ENCODE data around the gene TAF4. TPM values are rescaled to one million over a fixed set of nuclear protein-coding genes. Genes with fewer than 3 reads are reported as not detected.

Gene TAF4
- 19.4 and 20.1 TPM in 2 replicates for total RNA-seq (2014; rRNA removed; shearing (Covaris generic))

GRCh38 chr20:62065674-62066338 lies at the start of gene TAF4:
Gene TAF4 (minus strand): TSS chr20:62065881. CDS start chr20:62065810, 71 bp downstream.
- H3K4me3 ChIP-seq: peak within 1 kb of the TSS; percentile 97
- no peaks in the 10 kb centered on the region for H3K9me3 ChIP-seq (replicated peaks)
- H3K27ac ChIP-seq: peak within 1 kb of the TSS; percentile 63
- H3K27me3 ChIP-seq: no peaks in the 10 kb centered on the region
- H3K36me3 ChIP-seq: no peaks in the 10 kb centered on the region; the same call in 1 of the 2 replicates
- DNase-seq: peak; percentile 87 to 91
- H3K4me1 ChIP-seq: no peaks in the 10 kb centered on the region

- Histone ChIP-seq H3K27ac (no peak overlapping the region), H3K36me3 (no peaks in the 10 kb centered on the region), H3K9me3 (replicated peaks) (peaks cover 18% of the 10 kb centered on the region), H3K27me3 (no peaks in the 10 kb centered on the region; the same call in 1 of the 2 replicates), H3K4me3 (no peak overlapping the region), H3K4me1 (no peaks in the 10 kb centered on the region)
- no peak for DNase-seq
Observed at GRCh38 chr20:62114894-62115293, 49.2 kb upstream of the TAF4 start.

- Histone ChIP-seq H3K4me3 (no peak overlapping the region), H3K4me1 (no peaks in the 10 kb centered on the region), H3K36me3 (no peaks in the 10 kb centered on the region), H3K27ac (no peak overlapping the region), H3K9me3 (replicated peaks) (peaks cover 34% of the 10 kb centered on the region), H3K27me3 (no peaks in the 10 kb centered on the region)
- no peak for DNase-seq
Observed at GRCh38 chr20:62112368-62112767, 46.7 kb upstream of the TAF4 start.

- no peak overlapping the region for H3K27ac ChIP-seq
- DNase-seq: no peak
- no peaks in the 10 kb centered on the region for H3K27me3 ChIP-seq
- H3K36me3 ChIP-seq: no peaks in the 10 kb centered on the region
- H3K4me1 ChIP-seq: no peaks in the 10 kb centered on the region
- H3K4me3 ChIP-seq: no peak overlapping the region
- H3K9me3 ChIP-seq (replicated peaks): peaks cover 35% of the 10 kb centered on the region
Observed at GRCh38 chr20:62111148-62111547, 45.5 kb upstream of the TAF4 start.

- Histone ChIP-seq H3K36me3 (no peaks in the 10 kb centered on the region), H3K27me3 (no peaks in the 10 kb centered on the region), H3K9me3 (replicated peaks) (peaks cover 28% of the 10 kb centered on the region), H3K4me3 (no peak overlapping the region), H3K4me1 (no peaks in the 10 kb centered on the region), H3K27ac (no peak overlapping the region)
- DNase-seq: no peak
Observed at GRCh38 chr20:62105592-62105991, 39.9 kb upstream of the TAF4 start.

GRCh38 chr20:62104791-62105345 lies 39.2 kb upstream of the TAF4 start:
- H3K27ac ChIP-seq: no peak overlapping the region
- H3K27me3 ChIP-seq: no peaks in the 10 kb centered on the region
- H3K4me1 ChIP-seq: no peaks in the 10 kb centered on the region
- peaks cover 24% of the 10 kb centered on the region for H3K9me3 ChIP-seq (replicated peaks)
- no peaks in the 10 kb centered on the region for H3K36me3 ChIP-seq
- no peak for DNase-seq
- no peak overlapping the region for H3K4me3 ChIP-seq

- no peaks in the 10 kb centered on the region for H3K36me3 ChIP-seq
- no peak for DNase-seq
- H3K9me3 ChIP-seq (replicated peaks): peaks cover 21% of the 10 kb centered on the region
- H3K4me3 ChIP-seq: no peak overlapping the region
- H3K27me3 ChIP-seq: no peaks in the 10 kb centered on the region
- no peak overlapping the region for H3K27ac ChIP-seq
- H3K4me1 ChIP-seq: no peaks in the 10 kb centered on the region
Observed at GRCh38 chr20:62104234-62104789, 38.6 kb upstream of the TAF4 start.

- H3K4me3 ChIP-seq: no peak overlapping the region
- H3K27ac ChIP-seq: no peak overlapping the region
- no peaks in the 10 kb centered on the region for H3K27me3 ChIP-seq
- H3K4me1 ChIP-seq: no peaks in the 10 kb centered on the region
- peaks cover 15% of the 10 kb centered on the region; the same call in 1 of the 2 replicates for H3K9me3 ChIP-seq (replicated peaks)
- H3K36me3 ChIP-seq: no peaks in the 10 kb centered on the region
- no peak for DNase-seq
Observed at GRCh38 chr20:62103508-62104233, 38.0 kb upstream of the TAF4 start.

GRCh38 chr20:62101078-62101477 lies 35.4 kb upstream of the TAF4 start:
- DNase-seq: no peak

GRCh38 chr20:62097881-62098407 lies 32.3 kb upstream of the TAF4 start:
- Histone ChIP-seq H3K4me1 (no peaks in the 10 kb centered on the region), H3K4me3 (no peak overlapping the region), H3K27ac (no peak overlapping the region), H3K9me3 (replicated peaks) (peaks cover 4% of the 10 kb centered on the region), H3K27me3 (no peaks in the 10 kb centered on the region), H3K36me3 (no peaks in the 10 kb centered on the region)
- DNase-seq: no peak

More at GRCh38 chr20:62101078-62101477, 35.4 kb upstream of the TAF4 start:
- no peaks in the 10 kb centered on the region for H3K4me1 ChIP-seq
- H3K4me3 ChIP-seq: no peak overlapping the region
- H3K36me3 ChIP-seq: no peaks in the 10 kb centered on the region
- no peaks in the 10 kb centered on the region for H3K27me3 ChIP-seq
- H3K9me3 ChIP-seq (replicated peaks): peaks cover 7% of the 10 kb centered on the region; the same call in 1 of the 2 replicates
- H3K27ac ChIP-seq: no peak overlapping the region

GRCh38 chr20:62096421-62097380 lies 31.0 kb upstream of the TAF4 start:
- H3K27me3 ChIP-seq: peaks cover 5% of the 10 kb centered on the region; the same call in 1 of the 2 replicates
- no peak overlapping the region for H3K4me3 ChIP-seq
- no peaks in the 10 kb centered on the region for H3K4me1 ChIP-seq
- no peak overlapping the region for H3K27ac ChIP-seq
- DNase-seq: no peak
- H3K9me3 ChIP-seq (replicated peaks): peaks cover 8% of the 10 kb centered on the region
- H3K36me3 ChIP-seq: no peaks in the 10 kb centered on the region

GRCh38 chr20:62089393-62089792 lies 23.7 kb upstream of the TAF4 start:
- Histone ChIP-seq H3K4me1 (peaks cover 4% of the 10 kb centered on the region; the same call in 1 of the 2 replicates), H3K27me3 (peaks cover 13% of the 10 kb centered on the region; the same call in 1 of the 2 replicates), H3K4me3 (no peak overlapping the region), H3K27ac (no peak overlapping the region), H3K9me3 (replicated peaks) (peaks cover 9% of the 10 kb centered on the region), H3K36me3 (no peaks in the 10 kb centered on the region)
- no peak for DNase-seq

- Histone ChIP-seq H3K9me3 (replicated peaks) (peaks cover 8% of the 10 kb centered on the region), H3K4me1 (peaks cover 4% of the 10 kb centered on the region; the same call in 1 of the 2 replicates), H3K4me3 (no peak overlapping the region), H3K27me3 (peaks cover 13% of the 10 kb centered on the region; the same call in 1 of the 2 replicates), H3K27ac (no peak overlapping the region), H3K36me3 (no peaks in the 10 kb centered on the region)
- DNase-seq: peak; percentile 44 to 64
Observed at GRCh38 chr20:62088258-62089127, 22.8 kb upstream of the TAF4 start.

Measured in SJCRH30 (cell line).